Heart right ventricle (tissue), 16 donors: ENCODE data around the gene HNRNPM. TPM values are rescaled to one million over a fixed set of nuclear protein-coding genes. Genes with fewer than 3 reads are reported as not detected.

Experiments used
- ATAC-seq, 8 donors: fragments of 200-7000 bp; cut with Tn5 transposase; one replicate each; pipeline ENCODE4 v1.9.1; 2020; ENCODE audit warnings: mild to moderate bottlenecking in 8 of 8, moderate library complexity in 8 of 8, moderate number of reproducible peaks in 1 of 8
- DNase-seq, 2 donors: peaks; one replicate each; pipeline ENCODE4 v3.0.0-alpha.2; 2020
- H3K27ac ChIP-seq, 10 donors: fragments of 200-600 bp; sonication (generic) in 2 of 10; one replicate each; pipeline versions ENCODE4 v1.5.0 to v1.8.0; 2020 to 2022; ENCODE audit warnings: mild to moderate bottlenecking in 3 of 10
- H3K27me3 ChIP-seq, 7 donors: fragments of 200-600 bp; one replicate each; pipeline ENCODE4 v1.8.0; 2021 to 2022; ENCODE audit warnings: mild to moderate bottlenecking in 2 of 7
- H3K36me3 ChIP-seq, 9 donors: fragments of 200-600 bp; sonication (generic) in 1 of 9; one replicate each; pipeline versions ENCODE4 v1.5.0 to v1.8.0; 2020 to 2022; ENCODE audit warnings: mild to moderate bottlenecking in 2 of 9
- H3K4me1 ChIP-seq, 9 donors: fragments of 200-600 bp; sonication (generic) in 1 of 9; one replicate each; pipeline versions ENCODE4 v1.5.0 to v1.8.0; 2020 to 2022; ENCODE audit warnings: mild to moderate bottlenecking in 4 of 9
- H3K4me3 ChIP-seq, 10 donors: fragments of 200-600 bp; sonication (generic) in 2 of 10; one replicate each; pipeline versions ENCODE4 v1.5.0 to v1.8.0; 2020 to 2022; ENCODE audit warnings: mild to moderate bottlenecking in 7 of 10, moderate library complexity in 2 of 10
- H3K9me3 ChIP-seq, 11 donors: fragments of 200-600 bp in 10 of 11; sonication (generic) in 2 of 11; one replicate each; pipeline versions ENCODE4 v1.5.0 to v1.8.0; 2013 to 2022; ENCODE audit warnings: mild to moderate bottlenecking in 2 of 11, control low read depth in 1 of 11, moderate library complexity in 1 of 11
- WGBS, 2 donors: extraction: QIAGEN DNeasy Blood & Tissue Kit; methylation state at CpG; one replicate each; pipeline ENCODE4 v1.1.7; 2013; ENCODE audit warnings: inconsistent platforms in 1 of 2; 5-methylcytosine and 5-hydroxymethylcytosine counted together
- intact Hi-C, 10 donors: fragments of 100-400 bp; cut with DNase I; formaldehyde crosslinking; loops; one replicate each; pipeline versions ENCODE4 v1.11.1 to v1.14.2; 2022
- polyA plus RNA-seq, 2 donors: library from polyadenylated mRNA; stranded (reverse); fragments of 200-250 nt; gene quantifications; one replicate each; pipeline ENCODE4 v1.2.3, GENCODE V29; 2013
- total RNA-seq, 10 donors: library from RNA; stranded (reverse); fragmentation: NEBNext Ultra II Directional in 3 of 10; extraction: Animal tissue kit (Norgen Biotek cat#: 25700) in 3 of 10; gene quantifications; one replicate each; pipeline versions ENCODE4 v1.2.1 to v1.2.4, GENCODE V29; 2021 to 2023
- TF ChIP-seq, protein P1 (sequence below), 9 donors: fragments of 200-600 bp; sonication (generic) in 2 of 9; IDR thresholded peaks; one replicate each; pipeline versions ENCODE4 v1.5.0 to v1.8.0; 2021 to 2022; ENCODE audit warnings: antibody characterized with exemption in 9 of 9, mild to moderate bottlenecking in 5 of 9, moderate library complexity in 1 of 9
- donor health status: Arrhythmogenic right ventricular cardiomyopathy.
- donor health status: ischemic (EF 13 %, LVEDD 7.1; RV severe dilation, severe dysfunction).
- donor health status: healthy with polysubstance abuse.
- donor health status: DM: no; HTN: yes; CAD: no.
- donor health status: DM: no; HTN: no; CAD: no.
- donor health status: ischemic (EF 25% LVEDD 6.9; RV normal size, moderate dysfunction).
- donor health status: ischemic (EF 25% LVEDD 5.7; RV mildly dilated, moderate dysfunction).
- donor health status: healthy.
- donor health status: DM: yes; HTN: yes; CAD: no.
- donor health status: Ischemic cardiomyopathy.
- donor health status: ischemic (EF 35%, LVEDD 5.7; RV mildly dilated, moderate dysfunction).
- donor health status: nonischemic (EF 11% LVEDD 7.7; RV severe dilation, severe dysfunction).
- donor health status: DM: yes; HTN: yes; CAD: no.
- donor health status: PGD.
- donor health status: ischemic (EF 29% LVEDD 5.4; RV normal size, mild dysfunction).
- donor health status: nonischemic (EF 23%, LVEDD 6.1; RV moderate dilation, normal function).

HNRNPM gene
- total and polyA plus RNA-seq, 12 donors: 48.5 to 127 (median 93.9) TPM

- TF ChIP-seq, protein P1, sequence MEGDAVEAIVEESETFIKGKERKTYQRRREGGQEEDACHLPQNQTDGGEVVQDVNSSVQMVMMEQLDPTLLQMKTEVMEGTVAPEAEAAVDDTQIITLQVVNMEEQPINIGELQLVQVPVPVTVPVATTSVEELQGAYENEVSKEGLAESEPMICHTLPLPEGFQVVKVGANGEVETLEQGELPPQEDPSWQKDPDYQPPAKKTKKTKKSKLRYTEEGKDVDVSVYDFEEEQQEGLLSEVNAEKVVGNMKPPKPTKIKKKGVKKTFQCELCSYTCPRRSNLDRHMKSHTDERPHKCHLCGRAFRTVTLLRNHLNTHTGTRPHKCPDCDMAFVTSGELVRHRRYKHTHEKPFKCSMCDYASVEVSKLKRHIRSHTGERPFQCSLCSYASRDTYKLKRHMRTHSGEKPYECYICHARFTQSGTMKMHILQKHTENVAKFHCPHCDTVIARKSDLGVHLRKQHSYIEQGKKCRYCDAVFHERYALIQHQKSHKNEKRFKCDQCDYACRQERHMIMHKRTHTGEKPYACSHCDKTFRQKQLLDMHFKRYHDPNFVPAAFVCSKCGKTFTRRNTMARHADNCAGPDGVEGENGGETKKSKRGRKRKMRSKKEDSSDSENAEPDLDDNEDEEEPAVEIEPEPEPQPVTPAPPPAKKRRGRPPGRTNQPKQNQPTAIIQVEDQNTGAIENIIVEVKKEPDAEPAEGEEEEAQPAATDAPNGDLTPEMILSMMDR (IDR thresholded peaks at IDR 0.05): no peak
- DNase-seq (no peak), ATAC-seq (no peak)
- H3K9me3 ChIP-seq: no peaks in the 10 kb centered on the region
- no peak overlapping the region for H3K4me3 ChIP-seq
- intact Hi-C loops: loop anchor here in 1 of 10 donors (10.0 kb wide), 1 partner anchor 53 kb away; the partner anchor contains the start of gene MARCHF2
- no peaks in the 10 kb centered on the region for H3K27me3 ChIP-seq
- no peak overlapping the region for H3K27ac ChIP-seq
- H3K36me3 ChIP-seq: peaks cover 0 to 100% (median 87%) of the 10 kb centered on the region in 9 donors
- 68 to 80% methylated on average over 3 of the region's 3 CpGs for WGBS, 2 donors
- H3K4me1 ChIP-seq: peaks cover 0 to 36% (median 10%) of the 10 kb centered on the region in 9 donors
Observed at GRCh38 chr19:8468124-8468523, 23.3 kb downstream of the HNRNPM start.

- no peaks in the 10 kb centered on the region for H3K27me3 ChIP-seq
- no peak overlapping the region for H3K4me3 ChIP-seq
- TF ChIP-seq, protein P1 (IDR thresholded peaks at IDR 0.05): no peak
- H3K27ac ChIP-seq: no peak overlapping the region
- 66 to 74% methylated on average over 8 of the region's 8 CpGs for WGBS, 2 donors
- H3K9me3 ChIP-seq: no peaks in the 10 kb centered on the region
- peaks cover 0 to 100% (median 86%) of the 10 kb centered on the region in 9 donors for H3K36me3 ChIP-seq
- DNase-seq (no peak), ATAC-seq (no peak)
- intact Hi-C loops: loop anchor here in 1 of 10 donors (10.0 kb wide), 1 partner anchor 54 kb away; the partner anchor contains the start of gene MARCHF2
- H3K4me1 ChIP-seq: peaks cover 0 to 42% (median 9%) of the 10 kb centered on the region in 9 donors
Observed at GRCh38 chr19:8468761-8469373, 24.1 kb downstream of the HNRNPM start.

DNA sequence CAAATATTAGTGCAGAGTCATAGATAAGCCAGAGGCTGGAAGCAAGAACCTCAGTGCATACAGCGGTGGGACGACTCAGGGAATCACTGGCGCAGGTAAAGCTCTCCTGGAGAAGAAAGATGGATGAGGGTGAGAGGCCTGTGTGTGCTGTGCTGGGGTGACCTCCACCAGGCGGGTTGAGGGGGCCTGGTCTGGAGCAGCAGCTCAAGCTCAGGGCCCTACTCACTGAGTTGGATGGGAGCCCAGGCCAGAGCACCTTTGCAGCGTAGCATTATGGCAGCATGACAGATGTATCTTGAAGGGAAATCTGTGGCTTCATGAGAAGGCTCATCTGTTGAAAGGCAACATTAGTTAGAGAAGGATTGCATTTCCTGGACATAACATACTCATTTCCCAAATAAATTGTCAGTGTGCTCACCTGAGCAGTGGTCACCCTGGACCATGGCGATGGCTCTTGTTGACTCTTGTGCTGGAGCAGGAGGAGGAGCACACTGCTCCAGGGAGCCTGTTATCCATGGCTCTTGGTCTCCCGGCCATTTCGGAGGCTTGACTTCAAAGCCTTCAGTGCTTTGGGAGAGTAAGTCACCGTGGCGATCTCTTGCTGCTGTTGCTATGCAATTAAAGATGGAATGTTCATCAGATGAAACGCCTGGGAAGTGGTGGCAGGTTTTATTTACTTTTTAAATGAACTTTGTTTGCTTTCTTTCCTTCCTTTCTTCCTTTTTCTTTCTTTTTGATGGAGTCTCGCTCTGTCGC lies 25.0 kb downstream of the HNRNPM start:
- intact Hi-C loops: loop anchor here in 1 of 10 donors (10.0 kb wide), 1 partner anchor 55 kb away; the partner anchor contains the start of gene MARCHF2
- ATAC-seq (peak in 6 of 8 donors; percentile 23 to 74 (median 42)), DNase-seq (no peak)
- no peaks in the 10 kb centered on the region for H3K27me3 ChIP-seq
- no peak overlapping the region for H3K4me3 ChIP-seq
- no peaks in the 10 kb centered on the region for H3K9me3 ChIP-seq
- TF ChIP-seq, protein P1 (IDR thresholded peaks at IDR 0.05): no peak
- WGBS, 2 donors: 83 to 86% methylated on average over 13 of the region's 13 CpGs
- peaks cover 0 to 100% (median 84%) of the 10 kb centered on the region in 9 donors for H3K36me3 ChIP-seq
- peak overlapping the region in 2 of 10 donors; percentile 28 to 31 for H3K27ac ChIP-seq
- H3K4me1 ChIP-seq: peaks cover 0 to 46% (median 9%) of the 10 kb centered on the region in 9 donors

DNA sequence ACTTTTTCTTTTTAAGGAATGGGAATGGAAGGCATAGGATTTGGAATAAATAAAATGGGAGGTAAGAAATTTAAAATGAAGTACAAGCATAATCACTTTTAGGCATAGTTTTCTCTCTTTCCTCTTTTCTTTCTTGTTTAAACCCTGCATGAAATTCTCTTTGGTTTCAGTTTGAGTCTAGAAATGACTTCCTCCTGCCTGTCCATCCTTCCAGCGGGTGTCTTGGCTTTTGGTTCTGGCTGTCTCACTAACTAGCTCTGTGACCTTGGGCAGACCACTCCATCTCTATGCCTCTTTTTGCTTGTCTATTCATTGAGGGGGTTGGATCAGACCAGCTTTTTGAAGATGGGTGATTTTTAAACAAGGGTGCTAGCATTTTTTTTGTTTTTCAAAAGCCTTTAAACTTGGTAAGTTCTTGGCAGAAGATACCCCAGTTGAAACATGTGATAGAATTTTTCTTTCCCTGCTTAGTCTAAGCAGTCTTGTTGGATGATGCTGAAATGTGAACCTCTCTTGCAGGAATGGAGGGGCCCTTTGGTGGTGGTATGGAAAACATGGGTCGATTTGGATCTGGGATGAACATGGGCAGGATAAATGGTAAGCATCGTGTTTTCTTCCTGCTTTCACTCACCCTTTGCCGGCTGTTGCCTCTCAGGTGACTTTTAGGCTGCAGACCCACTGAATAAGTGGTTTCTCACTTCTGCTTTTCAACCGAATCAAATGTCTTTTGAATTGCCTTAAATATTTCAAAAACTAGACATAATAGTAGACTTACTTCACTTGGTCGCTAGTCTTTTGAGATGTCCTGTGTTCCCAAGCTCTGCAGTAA lies 29.1 kb downstream of the HNRNPM start:
- Histone ChIP-seq H3K27ac (peak overlapping the region in 3 of 10 donors; percentile 0 to 66 (median 31)), H3K9me3 (no peaks in the 10 kb centered on the region), H3K4me1 (peaks cover 6 to 57% (median 37%) of the 10 kb centered on the region in 9 donors), H3K27me3 (no peaks in the 10 kb centered on the region), H3K36me3 (peaks cover 0 to 100% (median 51%) of the 10 kb centered on the region in 9 donors), H3K4me3 (no peak overlapping the region)
- TF ChIP-seq, protein P1 (IDR thresholded peaks at IDR 0.05): no peak
- intact Hi-C loops: no loop called here
- WGBS, 2 donors: 72 to 85% methylated on average over 6 of the region's 6 CpGs
- DNase-seq: no peak
- ATAC-seq: no peak
